ENCODE measurements around the gene NOL9. TPM values are rescaled to one million over a fixed set of nuclear protein-coding genes. Genes with fewer than 3 reads are reported as not detected.

NOL9 gene
- total and polyA plus RNA-seq, 4 donors: 13.2 to 26.2 (median 23.7) TPM

GRCh38 chr1:6501279-6501813 lies 53.0 kb downstream of the NOL9 start:
- Histone ChIP-seq H3K27me3 (ENCODE audit: control insufficient read depth, insufficient read depth, low read length) (peaks cover 3% of the 10 kb centered on the region), H3K9me3 (ENCODE audit: control insufficient read depth, insufficient read depth, low read length) (no peaks in the 10 kb centered on the region), H3K27ac (ENCODE audit: low read depth, low read length) (no peak overlapping the region), H3K4me1 (ENCODE audit: control insufficient read depth, insufficient read depth, low read length) (peaks cover 71% of the 10 kb centered on the region), H3K36me3 (ENCODE audit: control insufficient read depth, insufficient read depth, low read length) (peaks cover 10% of the 10 kb centered on the region), H3K4me3 (ENCODE audit: low read depth, low read length) (no peak overlapping the region)
- no peak for DNase-seq (ENCODE audit: low read depth in 4 of 6, low spot score in 6 of 6)
- 69% methylated on average over 8 of the region's 10 CpGs for WGBS (ENCODE audit: insufficient coverage)

GRCh38 chr1:6500544-6501278 lies 53.6 kb downstream of the NOL9 start:
- Histone ChIP-seq H3K4me3 (ENCODE audit: low read depth, low read length) (no peak overlapping the region), H3K4me1 (ENCODE audit: control insufficient read depth, insufficient read depth, low read length) (peaks cover 71% of the 10 kb centered on the region), H3K9me3 (ENCODE audit: control insufficient read depth, insufficient read depth, low read length) (no peaks in the 10 kb centered on the region), H3K36me3 (ENCODE audit: control insufficient read depth, insufficient read depth, low read length) (peaks cover 8% of the 10 kb centered on the region), H3K27ac (ENCODE audit: low read depth, low read length) (no peak overlapping the region), H3K27me3 (ENCODE audit: control insufficient read depth, insufficient read depth, low read length) (peaks cover 3% of the 10 kb centered on the region)
- WGBS (ENCODE audit: insufficient coverage): 84% methylated on average over 25 of the region's 27 CpGs
- no peak for DNase-seq (ENCODE audit: low read depth in 4 of 6, low spot score in 6 of 6)

- H3K27me3 ChIP-seq (ENCODE audit: control insufficient read depth, insufficient read depth, low read length): peaks cover 3% of the 10 kb centered on the region
- H3K4me3 ChIP-seq (ENCODE audit: low read depth, low read length): no peak overlapping the region
- DNase-seq (ENCODE audit: low read depth in 4 of 6, low spot score in 6 of 6): no peak
- peaks cover 8% of the 10 kb centered on the region for H3K36me3 ChIP-seq (ENCODE audit: control insufficient read depth, insufficient read depth, low read length)
- H3K27ac ChIP-seq (ENCODE audit: low read depth, low read length): no peak overlapping the region
- H3K4me1 ChIP-seq (ENCODE audit: control insufficient read depth, insufficient read depth, low read length): peaks cover 73% of the 10 kb centered on the region
- H3K9me3 ChIP-seq (ENCODE audit: control insufficient read depth, insufficient read depth, low read length): no peaks in the 10 kb centered on the region
- 90% methylated on average over 1 of the region's 4 CpGs for WGBS (ENCODE audit: insufficient coverage)
Observed at GRCh38 chr1:6499296-6499695, 55.0 kb downstream of the NOL9 start.

- Histone ChIP-seq H3K9me3 (ENCODE audit: control insufficient read depth, insufficient read depth, low read length) (no peaks in the 10 kb centered on the region), H3K36me3 (ENCODE audit: control insufficient read depth, insufficient read depth, low read length) (peaks cover 8% of the 10 kb centered on the region), H3K4me3 (ENCODE audit: low read depth, low read length) (no peak overlapping the region), H3K27ac (ENCODE audit: low read depth, low read length) (no peak overlapping the region), H3K4me1 (ENCODE audit: control insufficient read depth, insufficient read depth, low read length) (peaks cover 73% of the 10 kb centered on the region), H3K27me3 (ENCODE audit: control insufficient read depth, insufficient read depth, low read length) (peaks cover 3% of the 10 kb centered on the region)
- DNase-seq (ENCODE audit: low read depth in 4 of 6, low spot score in 6 of 6): no peak
- 51% methylated on average over 11 of the region's 13 CpGs for WGBS (ENCODE audit: insufficient coverage)
Observed at GRCh38 chr1:6498576-6499111, 55.7 kb downstream of the NOL9 start.

GRCh38 chr1:6497867-6498575 lies 56.3 kb downstream of the NOL9 start:
- 48% methylated on average over 9 of the region's 20 CpGs for WGBS (ENCODE audit: insufficient coverage)
- peaks cover 10% of the 10 kb centered on the region for H3K36me3 ChIP-seq (ENCODE audit: control insufficient read depth, insufficient read depth, low read length)
- H3K4me3 ChIP-seq (ENCODE audit: low read depth, low read length): peak overlapping the region; percentile 51
- H3K4me1 ChIP-seq (ENCODE audit: control insufficient read depth, insufficient read depth, low read length): peaks cover 70% of the 10 kb centered on the region
- no peak for DNase-seq (ENCODE audit: low read depth in 4 of 6, low spot score in 6 of 6)
- H3K9me3 ChIP-seq (ENCODE audit: control insufficient read depth, insufficient read depth, low read length): no peaks in the 10 kb centered on the region
- no peak overlapping the region for H3K27ac ChIP-seq (ENCODE audit: low read depth, low read length)
- peaks cover 3% of the 10 kb centered on the region for H3K27me3 ChIP-seq (ENCODE audit: control insufficient read depth, insufficient read depth, low read length)

GRCh38 chr1:6497215-6497866 lies 57.0 kb downstream of the NOL9 start:
- H3K4me1 ChIP-seq (ENCODE audit: control insufficient read depth, insufficient read depth, low read length): peaks cover 64% of the 10 kb centered on the region
- H3K4me3 ChIP-seq (ENCODE audit: low read depth, low read length): peak overlapping the region; percentile 51
- WGBS (ENCODE audit: insufficient coverage): under 1% methylated on average over 74 of the region's 74 CpGs
- peak in 2 of 6 donors; percentile 80 to 91 for DNase-seq (ENCODE audit: low read depth in 4 of 6, low spot score in 6 of 6)
- no peaks in the 10 kb centered on the region for H3K9me3 ChIP-seq (ENCODE audit: control insufficient read depth, insufficient read depth, low read length)
- no peak overlapping the region for H3K27ac ChIP-seq (ENCODE audit: low read depth, low read length)
- peaks cover 3% of the 10 kb centered on the region for H3K27me3 ChIP-seq (ENCODE audit: control insufficient read depth, insufficient read depth, low read length)
- peaks cover 15% of the 10 kb centered on the region for H3K36me3 ChIP-seq (ENCODE audit: control insufficient read depth, insufficient read depth, low read length)

- 1% methylated on average over 15 of the region's 21 CpGs for WGBS (ENCODE audit: insufficient coverage)
- peaks cover 64% of the 10 kb centered on the region for H3K4me1 ChIP-seq (ENCODE audit: control insufficient read depth, insufficient read depth, low read length)
Observed at GRCh38 chr1:6496890-6497214, 57.5 kb downstream of the NOL9 start.

GRCh38 chr1:6496365-6496721 lies 58.0 kb downstream of the NOL9 start:
- H3K27ac ChIP-seq (ENCODE audit: low read depth, low read length): no peak overlapping the region
- H3K4me1 ChIP-seq (ENCODE audit: control insufficient read depth, insufficient read depth, low read length): peaks cover 65% of the 10 kb centered on the region
- peaks cover 3% of the 10 kb centered on the region for H3K27me3 ChIP-seq (ENCODE audit: control insufficient read depth, insufficient read depth, low read length)
- peaks cover 15% of the 10 kb centered on the region for H3K36me3 ChIP-seq (ENCODE audit: control insufficient read depth, insufficient read depth, low read length)
- WGBS (ENCODE audit: insufficient coverage): 33% methylated on average over 6 of the region's 13 CpGs
- peak overlapping the region; percentile 37 for H3K4me3 ChIP-seq (ENCODE audit: low read depth, low read length)
- H3K9me3 ChIP-seq (ENCODE audit: control insufficient read depth, insufficient read depth, low read length): no peaks in the 10 kb centered on the region
- DNase-seq (ENCODE audit: low read depth in 4 of 6, low spot score in 6 of 6): no peak

More at GRCh38 chr1:6496890-6497214, 57.5 kb downstream of the NOL9 start:
- Histone ChIP-seq H3K9me3 (ENCODE audit: control insufficient read depth, insufficient read depth, low read length) (no peaks in the 10 kb centered on the region), H3K36me3 (ENCODE audit: control insufficient read depth, insufficient read depth, low read length) (peaks cover 15% of the 10 kb centered on the region), H3K27ac (ENCODE audit: low read depth, low read length) (no peak overlapping the region), H3K4me3 (ENCODE audit: low read depth, low read length) (peak overlapping the region; percentile 37), H3K27me3 (ENCODE audit: control insufficient read depth, insufficient read depth, low read length) (peaks cover 3% of the 10 kb centered on the region)
- no peak for DNase-seq (ENCODE audit: low read depth in 4 of 6, low spot score in 6 of 6)

- DNase-seq (ENCODE audit: low read depth in 4 of 6, low spot score in 6 of 6): peak in 1 of 6 donors; percentile 47
- no peak overlapping the region for H3K27ac ChIP-seq (ENCODE audit: low read depth, low read length)
- peaks cover 66% of the 10 kb centered on the region for H3K4me1 ChIP-seq (ENCODE audit: control insufficient read depth, insufficient read depth, low read length)
- peaks cover 15% of the 10 kb centered on the region for H3K36me3 ChIP-seq (ENCODE audit: control insufficient read depth, insufficient read depth, low read length)
- peaks cover 3% of the 10 kb centered on the region for H3K27me3 ChIP-seq (ENCODE audit: control insufficient read depth, insufficient read depth, low read length)
- WGBS (ENCODE audit: insufficient coverage): 45% methylated on average over 13 of the region's 14 CpGs
- no peaks in the 10 kb centered on the region for H3K9me3 ChIP-seq (ENCODE audit: control insufficient read depth, insufficient read depth, low read length)
- no peak overlapping the region for H3K4me3 ChIP-seq (ENCODE audit: low read depth, low read length)
Observed at GRCh38 chr1:6495540-6496364, 58.6 kb downstream of the NOL9 start.
